Testis (tissue), 2 donors: Measurements from ENCODE around the gene TET1.

Experiments
- CTCF ChIP-seq, 3 experiments: fragments of 450-650 bp in 2 of 3; fragments of 200-600 bp in 1 of 3; sonication (generic) in 1 of 3; IDR thresholded peaks; one replicate each; pipeline ENCODE4 v1.5.1; 2016 to 2019; ENCODE audit warnings: antibody characterized with exemption in 3 of 3, mild to moderate bottlenecking in 2 of 3, moderate library complexity in 1 of 3
- POLR2A ChIP-seq: fragments of 450-650 bp; IDR thresholded peaks from one replicate; pipeline ENCODE4 v1.6.1; 2017; ENCODE audit warnings: antibody characterized with exemption, mild to moderate bottlenecking, moderate library complexity

DNA sequence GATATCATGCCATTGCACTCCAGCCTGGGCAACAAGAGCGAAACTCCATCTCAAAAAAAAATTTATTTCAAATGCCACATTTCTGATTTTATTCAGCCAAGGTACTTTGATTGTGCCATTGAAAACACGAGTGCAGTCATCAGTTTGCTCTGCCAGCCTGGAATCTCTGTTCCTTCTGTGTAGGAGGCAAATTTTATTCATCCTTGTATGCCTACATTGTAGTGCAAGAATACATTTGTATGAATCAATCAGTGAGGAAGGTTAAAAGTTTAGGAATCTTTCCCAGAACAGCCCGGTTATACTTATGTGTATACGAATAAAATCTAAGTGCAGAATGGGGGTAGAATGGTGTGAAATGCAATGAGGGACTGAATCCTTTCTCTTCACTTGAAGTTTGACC lies 886 bp upstream of the TET1 start:
- TF ChIP-seq POLR2A (no peak), CTCF (IDR thresholded peaks at IDR 0.05) (no peak)
